OCI-LY1 (cell line): ENCODE measurements around the gene KATNAL1.

Source experiments
- H2AFZ ChIP-seq: fragments of 200-600 bp; sonication (generic), shearing (Covaris generic); 2 replicates; pipeline ENCODE4 v1.6.0; 2014; ENCODE audit warnings: antibody characterized with exemption, mild to moderate bottlenecking, low read length
- H3F3A ChIP-seq: fragments of 200-600 bp; sonication (generic), shearing (Covaris generic); 2 replicates; pipeline ENCODE4 v1.6.0; 2014; ENCODE audit warnings: mild to moderate bottlenecking, antibody characterized with exemption, low read length, moderate library complexity; ENCODE audit not compliant: insufficient read depth
- H3K27ac ChIP-seq: fragments of 200-600 bp; sonication (generic); 2 replicates; pipeline ENCODE4 v1.5.1; 2014; ENCODE audit warnings: low read length, mixed run types, mild to moderate bottlenecking, low read depth; ENCODE audit not compliant: poor library complexity, severe bottlenecking
- H3K27me3 ChIP-seq: fragments of 200-600 bp; sonication (generic); 2 replicates; pipeline ENCODE4 v1.6.0; 2014; ENCODE audit warnings: antibody characterized with exemption, mild to moderate bottlenecking, low read length, moderate library complexity; ENCODE audit not compliant: insufficient read depth
- H3K36me3 ChIP-seq: fragments of 200-600 bp; sonication (generic); 2 replicates; pipeline ENCODE4 v1.6.1; 2014; ENCODE audit warnings: mild to moderate bottlenecking, antibody characterized with exemption, low read length, moderate library complexity, mixed read lengths; ENCODE audit not compliant: insufficient read depth
- H3K4me1 ChIP-seq: fragments of 200-600 bp; sonication (generic); 2 replicates; pipeline ENCODE4 v1.5.1; 2014; ENCODE audit warnings: mild to moderate bottlenecking, low read length, moderate library complexity; ENCODE audit not compliant: insufficient read depth, severe bottlenecking
- H3K4me2 ChIP-seq: fragments of 200-600 bp; sonication (generic), shearing (Covaris generic); 2 replicates; pipeline ENCODE4 v1.6.1; 2014; ENCODE audit warnings: low read length
- H3K4me3 ChIP-seq: fragments of 200-600 bp; sonication (generic); 2 replicates; pipeline ENCODE4 v1.5.1; 2014; ENCODE audit warnings: low read length, low read depth, mild to moderate bottlenecking, mixed read lengths; ENCODE audit not compliant: poor library complexity, severe bottlenecking
- H3K79me2 ChIP-seq: fragments of 200-600 bp; shearing (Covaris generic); 2 replicates; pipeline ENCODE4 v1.6.1; 2016; ENCODE audit warnings: mixed run types, low read length, mixed read lengths; ENCODE audit not compliant: insufficient read depth
- H3K9ac ChIP-seq: fragments of 200-600 bp; sonication (generic), shearing (Covaris generic); 2 replicates; pipeline ENCODE4 v1.6.1; 2014; ENCODE audit warnings: mild to moderate bottlenecking, low read length, mixed read lengths
- H3K9me2 ChIP-seq: fragments of 200-600 bp; sonication (generic), shearing (Covaris generic); 2 replicates; pipeline ENCODE4 v1.6.1; 2014; ENCODE audit warnings: low read depth, mild to moderate bottlenecking, low read length, mixed read lengths
- H3K9me3 ChIP-seq: fragments of 200-600 bp; shearing (Covaris generic); 2 replicates; pipeline ENCODE4 v1.6.1; 2014; ENCODE audit warnings: low read length, mixed read lengths
- H4K20me1 ChIP-seq: fragments of 200-600 bp; sonication (generic), shearing (Covaris generic); 2 replicates; pipeline ENCODE4 v1.6.0; 2016; ENCODE audit warnings: mild to moderate bottlenecking, low read length; ENCODE audit not compliant: insufficient read depth
- CTCF ChIP-seq: fragments of 200-600 bp; sonication (generic), shearing (Covaris generic); IDR thresholded peaks from 2 replicates; pipeline ENCODE4 v1.5.1; 2017; ENCODE audit warnings: mild to moderate bottlenecking, antibody characterized with exemption, low read length, moderate library complexity, mixed read lengths
- EZH2 ChIP-seq: fragments of 200-600 bp; sonication (generic), shearing (Covaris generic); IDR thresholded peaks from 2 replicates; pipeline ENCODE4 v1.8.0; 2017; ENCODE audit warnings: borderline replicate concordance, mixed run types, mild to moderate bottlenecking, antibody characterized with exemption, low read length, moderate library complexity, mixed read lengths

The KATNAL1 gene

DNA sequence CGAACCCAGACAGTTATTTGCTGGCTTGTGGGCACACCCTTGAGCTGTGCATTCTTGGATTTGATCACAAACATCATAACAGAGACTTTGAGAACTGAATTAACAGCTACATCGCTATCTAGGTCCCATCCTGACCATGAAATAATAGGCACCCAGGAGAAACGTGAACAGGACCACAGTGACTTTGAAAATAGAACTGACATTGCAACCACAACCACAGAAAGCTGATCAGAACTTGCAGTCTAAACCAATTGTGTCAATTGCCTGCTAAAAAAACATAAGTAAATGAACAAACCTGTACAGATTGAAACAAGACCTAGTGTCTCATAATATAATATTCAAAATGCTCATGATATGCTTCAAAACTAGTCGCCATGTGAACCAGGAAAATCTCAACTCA lies 18.3 kb upstream of the KATNAL1 start:
- H3K9ac ChIP-seq: no peak overlapping the region
- TF ChIP-seq CTCF (no peak), EZH2 (no peak)

DNA sequence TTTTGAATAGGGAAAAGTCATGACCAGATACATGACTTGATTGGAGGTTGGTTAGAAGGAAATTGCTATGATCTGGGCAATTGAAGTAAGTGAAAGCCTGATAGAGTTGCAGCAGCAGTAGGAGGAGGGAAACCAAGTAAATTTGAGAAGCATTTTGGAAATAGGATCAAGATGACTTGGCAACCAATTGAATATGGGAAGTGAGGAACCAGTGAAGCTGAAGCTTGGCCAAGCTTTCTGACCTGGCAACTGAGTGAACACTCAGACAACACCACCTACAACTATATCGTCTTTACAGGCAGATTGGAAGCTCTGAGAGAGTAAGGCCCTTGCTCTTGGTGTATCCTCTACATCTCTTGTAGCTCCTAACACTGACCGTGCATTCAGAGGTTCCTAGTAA lies 16.2 kb upstream of the KATNAL1 start:
- no peak overlapping the region for H3K27ac ChIP-seq
- H3K4me2 ChIP-seq: no peak overlapping the region
- H3K9me2 ChIP-seq: no peaks in the 10 kb centered on the region
- no peaks in the 10 kb centered on the region for H3K4me1 ChIP-seq
- no peaks in the 10 kb centered on the region for H4K20me1 ChIP-seq
- no peaks in the 10 kb centered on the region for H3K9me3 ChIP-seq
- no peak overlapping the region for H3K9ac ChIP-seq
- TF ChIP-seq CTCF: no peak
- TF ChIP-seq EZH2: no peak
- H3F3A ChIP-seq: no peaks in the 10 kb centered on the region
- no peak overlapping the region for H3K4me3 ChIP-seq
- H3K36me3 ChIP-seq: no peaks in the 10 kb centered on the region
- no peaks in the 10 kb centered on the region for H3K27me3 ChIP-seq
- H2AFZ ChIP-seq: no peak overlapping the region
- H3K79me2 ChIP-seq: no peaks in the 10 kb centered on the region

More for the DNA sequence above, 18.3 kb upstream of the KATNAL1 start:
- no peaks in the 10 kb centered on the region for H3K9me3 ChIP-seq
- H3F3A ChIP-seq: no peaks in the 10 kb centered on the region
- no peaks in the 10 kb centered on the region for H3K36me3 ChIP-seq
- no peak overlapping the region for H2AFZ ChIP-seq
- H3K27me3 ChIP-seq: no peaks in the 10 kb centered on the region
- no peaks in the 10 kb centered on the region for H3K9me2 ChIP-seq
- no peaks in the 10 kb centered on the region for H4K20me1 ChIP-seq
- no peak overlapping the region for H3K27ac ChIP-seq
- no peaks in the 10 kb centered on the region for H3K4me1 ChIP-seq
- H3K4me2 ChIP-seq: no peak overlapping the region
- no peak overlapping the region for H3K4me3 ChIP-seq
- no peaks in the 10 kb centered on the region for H3K79me2 ChIP-seq

DNA sequence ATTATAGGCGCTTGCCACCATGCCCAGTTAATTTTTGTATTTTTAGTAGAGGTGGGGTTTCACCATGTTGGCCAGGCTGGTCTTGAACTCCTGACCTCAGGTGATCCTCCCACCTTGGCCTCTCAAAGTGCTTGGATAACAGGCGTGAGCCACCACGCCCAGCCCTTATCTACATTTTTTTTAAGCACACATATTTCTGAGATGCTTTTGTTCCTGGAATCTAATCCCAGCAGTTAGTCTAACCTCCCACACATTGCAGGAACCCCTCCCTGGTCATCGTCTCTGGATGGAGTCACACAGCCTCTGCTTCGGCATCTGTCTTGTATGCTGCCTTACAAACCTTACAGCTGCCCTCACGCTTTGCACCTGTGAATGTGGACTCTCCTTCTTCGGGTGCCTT lies 15.1 kb upstream of the KATNAL1 start:
- no peaks in the 10 kb centered on the region for H3K79me2 ChIP-seq
- H3K4me1 ChIP-seq: no peaks in the 10 kb centered on the region
- H3K9me3 ChIP-seq: no peaks in the 10 kb centered on the region
- H2AFZ ChIP-seq: no peak overlapping the region
- TF ChIP-seq CTCF (no peak), EZH2 (no peak)
- H3F3A ChIP-seq: no peaks in the 10 kb centered on the region
- H3K9ac ChIP-seq: no peak overlapping the region
- H3K4me2 ChIP-seq: no peak overlapping the region
- no peaks in the 10 kb centered on the region for H3K27me3 ChIP-seq
- H4K20me1 ChIP-seq: no peaks in the 10 kb centered on the region
- H3K9me2 ChIP-seq: no peaks in the 10 kb centered on the region
- no peaks in the 10 kb centered on the region for H3K36me3 ChIP-seq
- H3K4me3 ChIP-seq: no peak overlapping the region
- no peak overlapping the region for H3K27ac ChIP-seq
